ES-I3 (cell line): ENCODE measurements around the gene ANKRD63.

Source experiments
- H3K36me3 ChIP-seq: 2 replicates; pipeline ENCODE4 v1.6.1; 2013; ENCODE audit warnings: mild to moderate bottlenecking, low read length, control low read depth, moderate library complexity; ENCODE audit not compliant: insufficient read depth
- H3K4me1 ChIP-seq: 2 replicates; pipeline ENCODE4 v1.6.1; 2013; ENCODE audit warnings: mild to moderate bottlenecking, control low read depth, low read length; ENCODE audit not compliant: insufficient read depth
- H3K9ac ChIP-seq: 2 replicates; pipeline ENCODE4 v1.6.1; 2013; ENCODE audit warnings: low read depth, mild to moderate bottlenecking, low read length, moderate library complexity
- H3K9me3 ChIP-seq: 2 replicates; pipeline ENCODE4 v1.6.1; 2013; ENCODE audit warnings: mild to moderate bottlenecking, low read length, moderate library complexity; ENCODE audit not compliant: control insufficient read depth, insufficient read depth

The ANKRD63 gene

GRCh38 chr15:40282147-40282868, 556 bp downstream of the ANKRD63 start:
- Histone ChIP-seq H3K9me3 (no peaks in the 10 kb centered on the region), H3K4me1 (peaks cover 33% of the 10 kb centered on the region), H3K9ac (peak overlapping the region; percentile 57; the same call in 1 of the 2 replicates), H3K36me3 (no peaks in the 10 kb centered on the region)

- Histone ChIP-seq H3K9me3 (no peaks in the 10 kb centered on the region), H3K36me3 (no peaks in the 10 kb centered on the region), H3K4me1 (peaks cover 27% of the 10 kb centered on the region), H3K9ac (peak overlapping the region; percentile 57)
Observed at GRCh38 chr15:40281801-40282146, 1.1 kb downstream of the ANKRD63 start.

- Histone ChIP-seq H3K4me1 (peaks cover 23% of the 10 kb centered on the region), H3K36me3 (no peaks in the 10 kb centered on the region), H3K9ac (peak overlapping the region; percentile 57; the same call in 1 of the 2 replicates), H3K9me3 (no peaks in the 10 kb centered on the region)
Observed at GRCh38 chr15:40281057-40281800, 1.6 kb downstream of the ANKRD63 start.

GRCh38 chr15:40280260-40281056, 2.4 kb downstream of the ANKRD63 start:
- H3K9me3 ChIP-seq = no peaks in the 10 kb centered on the region
- peaks cover 16% of the 10 kb centered on the region for H3K4me1 ChIP-seq
- peak overlapping the region; percentile 57 for H3K9ac ChIP-seq
- no peaks in the 10 kb centered on the region for H3K36me3 ChIP-seq

- H3K9me3 ChIP-seq = no peaks in the 10 kb centered on the region
- peaks cover 9% of the 10 kb centered on the region for H3K4me1 ChIP-seq
- H3K9ac ChIP-seq = peak overlapping the region; percentile 49
- no peaks in the 10 kb centered on the region for H3K36me3 ChIP-seq
Observed at GRCh38 chr15:40279437-40280141, 3.3 kb downstream of the ANKRD63 start.

GRCh38 chr15:40278026-40278425, 4.8 kb downstream of the ANKRD63 start:
- Histone ChIP-seq H3K9me3 (no peaks in the 10 kb centered on the region), H3K36me3 (no peaks in the 10 kb centered on the region), H3K4me1 (peaks cover 9% of the 10 kb centered on the region), H3K9ac (no peak overlapping the region)

- no peak overlapping the region for H3K9ac ChIP-seq
- peaks cover 9% of the 10 kb centered on the region for H3K4me1 ChIP-seq
- H3K9me3 ChIP-seq = no peaks in the 10 kb centered on the region
- no peaks in the 10 kb centered on the region for H3K36me3 ChIP-seq
Observed at GRCh38 chr15:40277471-40277870, 5.4 kb downstream of the ANKRD63 start.

- Histone ChIP-seq H3K36me3 (no peaks in the 10 kb centered on the region), H3K9ac (no peak overlapping the region), H3K4me1 (peaks cover 9% of the 10 kb centered on the region), H3K9me3 (no peaks in the 10 kb centered on the region)
Observed at GRCh38 chr15:40276927-40277326, 5.9 kb downstream of the ANKRD63 start.

- H3K9ac ChIP-seq = no peak overlapping the region
- H3K36me3 ChIP-seq = no peaks in the 10 kb centered on the region
- H3K4me1 ChIP-seq = peaks cover 9% of the 10 kb centered on the region
- no peaks in the 10 kb centered on the region for H3K9me3 ChIP-seq
Observed at GRCh38 chr15:40275954-40276353, 6.9 kb downstream of the ANKRD63 start.

- Histone ChIP-seq H3K9me3 (no peaks in the 10 kb centered on the region), H3K4me1 (peaks cover 5% of the 10 kb centered on the region), H3K36me3 (no peaks in the 10 kb centered on the region), H3K9ac (no peak overlapping the region)
Observed at GRCh38 chr15:40275523-40275922, 7.3 kb downstream of the ANKRD63 start.

GRCh38 chr15:40274350-40275274, 8.3 kb downstream of the ANKRD63 start:
- Histone ChIP-seq H3K9ac (no peak overlapping the region), H3K4me1 (peaks cover 5% of the 10 kb centered on the region; the same call in 1 of the 2 replicates), H3K9me3 (no peaks in the 10 kb centered on the region), H3K36me3 (no peaks in the 10 kb centered on the region)

- H3K9ac ChIP-seq = no peak overlapping the region
- no peaks in the 10 kb centered on the region for H3K4me1 ChIP-seq
- H3K9me3 ChIP-seq = no peaks in the 10 kb centered on the region
- H3K36me3 ChIP-seq = no peaks in the 10 kb centered on the region
Observed at GRCh38 chr15:40273428-40273827, 9.4 kb downstream of the ANKRD63 start.

- Histone ChIP-seq H3K9ac (no peak overlapping the region), H3K9me3 (no peaks in the 10 kb centered on the region), H3K36me3 (no peaks in the 10 kb centered on the region), H3K4me1 (no peaks in the 10 kb centered on the region; the same call in 1 of the 2 replicates)
Observed at GRCh38 chr15:40272485-40273056, 10.3 kb downstream of the ANKRD63 start.
